Mammary epithelial cell (primary cell): Measurements from ENCODE around the gene SWT1.

ENCODE experiments used
- EZH2 ChIP-seq: IDR thresholded peaks from 2 replicates; pipeline ENCODE4 v1.6.1; 2012; ENCODE audit warnings: low read length, inconsistent platforms, borderline replicate concordance
- TF ChIP-seq, protein P1 (sequence below), 2 donors: IDR thresholded peaks in 1 of 2; conservative IDR thresholded peaks in 1 of 2; 2 replicates each; pipeline ENCODE4 v1.5.1; 2011 to 2012; ENCODE audit warnings: inconsistent platforms in 2 of 2, low read length in 2 of 2, mild to moderate bottlenecking in 2 of 2, control low read depth in 1 of 2, low read depth in 1 of 2; ENCODE audit not compliant: insufficient read depth in 1 of 2; ENCODE audit errors: extremely low read depth in 1 of 2

DNA sequence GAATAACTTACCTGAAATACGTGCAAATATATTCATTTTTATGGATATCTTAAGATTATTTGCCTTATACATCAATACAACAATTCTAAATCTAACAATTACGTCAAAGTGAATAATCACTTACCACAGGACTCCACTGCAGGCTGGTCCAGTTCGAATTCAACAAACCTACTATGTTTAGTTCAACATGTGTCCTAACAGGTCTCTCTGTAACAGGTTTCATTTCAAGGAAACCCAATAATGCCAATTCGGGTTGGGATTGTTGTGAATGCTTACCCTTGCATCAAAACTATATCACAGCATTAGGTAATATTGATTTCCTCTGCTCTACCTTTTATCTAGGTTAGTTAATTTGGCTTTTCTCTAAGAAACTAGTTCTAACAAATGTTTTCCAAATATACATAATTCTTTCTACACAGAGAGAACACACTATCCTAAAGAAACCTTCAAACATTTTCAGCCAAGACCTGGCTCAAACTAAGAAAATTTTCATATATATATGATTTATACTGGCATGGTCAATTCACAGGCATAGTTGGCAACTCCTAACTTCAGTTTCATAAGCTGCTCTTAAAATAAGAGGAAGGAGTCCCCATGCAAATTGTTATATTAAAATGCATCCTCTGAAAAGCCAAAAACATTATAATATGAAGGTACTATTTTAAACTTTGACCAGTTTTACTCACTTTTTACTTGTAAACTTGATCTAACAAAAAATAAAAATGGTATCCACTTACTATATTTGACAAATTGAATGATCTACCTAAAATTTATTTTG lies 155.6 kb downstream of the SWT1 start:
- TF ChIP-seq, protein P1, sequence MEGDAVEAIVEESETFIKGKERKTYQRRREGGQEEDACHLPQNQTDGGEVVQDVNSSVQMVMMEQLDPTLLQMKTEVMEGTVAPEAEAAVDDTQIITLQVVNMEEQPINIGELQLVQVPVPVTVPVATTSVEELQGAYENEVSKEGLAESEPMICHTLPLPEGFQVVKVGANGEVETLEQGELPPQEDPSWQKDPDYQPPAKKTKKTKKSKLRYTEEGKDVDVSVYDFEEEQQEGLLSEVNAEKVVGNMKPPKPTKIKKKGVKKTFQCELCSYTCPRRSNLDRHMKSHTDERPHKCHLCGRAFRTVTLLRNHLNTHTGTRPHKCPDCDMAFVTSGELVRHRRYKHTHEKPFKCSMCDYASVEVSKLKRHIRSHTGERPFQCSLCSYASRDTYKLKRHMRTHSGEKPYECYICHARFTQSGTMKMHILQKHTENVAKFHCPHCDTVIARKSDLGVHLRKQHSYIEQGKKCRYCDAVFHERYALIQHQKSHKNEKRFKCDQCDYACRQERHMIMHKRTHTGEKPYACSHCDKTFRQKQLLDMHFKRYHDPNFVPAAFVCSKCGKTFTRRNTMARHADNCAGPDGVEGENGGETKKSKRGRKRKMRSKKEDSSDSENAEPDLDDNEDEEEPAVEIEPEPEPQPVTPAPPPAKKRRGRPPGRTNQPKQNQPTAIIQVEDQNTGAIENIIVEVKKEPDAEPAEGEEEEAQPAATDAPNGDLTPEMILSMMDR (conservative IDR thresholded peaks at IDR 0.05 in 1 of 2, IDR thresholded peaks at IDR 0.05 in 1 of 2; ENCODE audit: extremely low read depth in 1 of 2, insufficient read depth in 1 of 2, low read depth in 1 of 2, low read length in 2 of 2) = no peak
- no peak for TF ChIP-seq EZH2
